HEK293T (cell line): ENCODE data around the gene CLINT1.

Experiments used
- ARNT ChIP-seq: fragments of 450-650 bp; IDR thresholded peaks from 2 replicates; pipeline ENCODE4 v1.6.1; 2017; ENCODE audit warnings: mild to moderate bottlenecking
- CTBP1 ChIP-seq: fragments of 450-650 bp; IDR thresholded peaks from 2 replicates; pipeline ENCODE4 v1.6.1; 2016; ENCODE audit warnings: borderline replicate concordance
- FOXM1 ChIP-seq: fragments of 450-650 bp; IDR thresholded peaks from 2 replicates; pipeline ENCODE4 v1.6.1; 2017; ENCODE audit warnings: mild to moderate bottlenecking, borderline replicate concordance
- PKNOX1 ChIP-seq: fragments of 450-650 bp; IDR thresholded peaks from 2 replicates; pipeline ENCODE4 v1.6.1; 2016
- SP1 ChIP-seq: fragments of 450-650 bp; IDR thresholded peaks from 2 replicates; pipeline ENCODE4 v1.6.1; 2017
- TARDBP ChIP-seq: fragments of 450-650 bp; IDR thresholded peaks from 2 replicates; pipeline ENCODE4 v1.6.1; 2016
- ZNF384 ChIP-seq: fragments of 450-650 bp; IDR thresholded peaks from 2 replicates; pipeline ENCODE4 v1.6.1; 2016

GRCh38 chr5:157819502-157820115 lies 39.3 kb downstream of the CLINT1 start:
- no peak for TF ChIP-seq PKNOX1
- TF ChIP-seq SP1, result no peak
- TF ChIP-seq TARDBP, result no peak
- TF ChIP-seq FOXM1, result no peak
- TF ChIP-seq CTBP1, result no peak
- no peak for TF ChIP-seq ZNF384
- no peak for TF ChIP-seq ARNT
